COLO829 (cell line): ENCODE measurements around the gene ASB11.

ENCODE experiments used
- DNase-seq: peaks from one replicate; pipeline ENCODE4 v3.0.0; 2012; ENCODE audit warnings: low spot score

Gene ASB11

GRCh38 chrX:15315509-15315908 lies at the start of gene ASB11:
TSS of gene ASB11 (minus strand) at chrX:15315640. CDS start at chrX:15315605, 35 bp downstream.
- no peak for DNase-seq

- DNase-seq, result no peak
Measured at GRCh38 chrX:15359701-15360100, 44.3 kb upstream of the ASB11 start.

- no peak for DNase-seq
Measured at GRCh38 chrX:15358533-15358932, 43.1 kb upstream of the ASB11 start.

GRCh38 chrX:15356444-15356843 lies 41.0 kb upstream of the ASB11 start:
- no peak for DNase-seq

GRCh38 chrX:15350329-15350996 lies 35.0 kb upstream of the ASB11 start:
- DNase-seq, result no peak

GRCh38 chrX:15349046-15349445 lies 33.6 kb upstream of the ASB11 start:
- DNase-seq, result peak; percentile 43

- DNase-seq, result no peak
Measured at GRCh38 chrX:15345976-15346375, 30.5 kb upstream of the ASB11 start.

GRCh38 chrX:15344106-15344505 lies 28.7 kb upstream of the ASB11 start:
- DNase-seq, result no peak

- no peak for DNase-seq
Measured at GRCh38 chrX:15343075-15343476, 27.6 kb upstream of the ASB11 start.

- DNase-seq, result no peak
Measured at GRCh38 chrX:15340867-15341266, 25.4 kb upstream of the ASB11 start.

GRCh38 chrX:15336023-15336413 lies 20.6 kb upstream of the ASB11 start:
- peak; percentile 29 for DNase-seq

- DNase-seq, result peak; percentile 96
Measured at GRCh38 chrX:15335135-15336022, 19.9 kb upstream of the ASB11 start, which contains the start of gene PIGA. TSS of gene PIGA (minus strand) at chrX:15335523. CDS start at chrX:15331930, 3,593 bp downstream.

GRCh38 chrX:15334561-15334960 lies 19.1 kb upstream of the ASB11 start:
- DNase-seq, result no peak

GRCh38 chrX:15328821-15329220 lies 13.4 kb upstream of the ASB11 start:
- no peak for DNase-seq

- DNase-seq, result no peak
Measured at GRCh38 chrX:15328131-15328530, 12.7 kb upstream of the ASB11 start.

GRCh38 chrX:15322472-15322871 lies 7.0 kb upstream of the ASB11 start:
- no peak for DNase-seq

GRCh38 chrX:15322072-15322471 lies 6.6 kb upstream of the ASB11 start:
- no peak for DNase-seq

- no peak for DNase-seq
Measured at GRCh38 chrX:15321447-15321846, 6.0 kb upstream of the ASB11 start.

GRCh38 chrX:15320297-15320696 lies 4.9 kb upstream of the ASB11 start:
- DNase-seq, result no peak

- no peak for DNase-seq
Measured at GRCh38 chrX:15319075-15319474, 3.6 kb upstream of the ASB11 start.

- DNase-seq, result no peak
Measured at GRCh38 chrX:15314472-15314871, 968 bp downstream of the ASB11 start.

GRCh38 chrX:15311119-15311518 lies 4.3 kb downstream of the ASB11 start:
- DNase-seq, result no peak

- peak; percentile 53 for DNase-seq
Measured at GRCh38 chrX:15310117-15310516, 5.3 kb downstream of the ASB11 start.
